A549 (cell line): ENCODE data around the gene ABHD13.

Experiments
- CTCF ChIP-seq: fragments of >200 bp; sonication (Bioruptor Twin); formaldehyde crosslinking; IDR thresholded peaks from 3 replicates; pipeline ENCODE4 v1.5.1; 2016
- HOXA7 ChIP-seq: fragments of 250-450 bp; sonication (Bioruptor Pico); IDR thresholded peaks from 2 replicates; pipeline ENCODE4 v1.5.0; 2020; ENCODE audit warnings: mild to moderate bottlenecking, moderate library complexity
- MAFK ChIP-seq: fragments of 450-650 bp; IDR thresholded peaks from 2 replicates; pipeline ENCODE4 v1.6.1; 2014; ENCODE audit not compliant: partially characterized antibody

- TF ChIP-seq CTCF (no peak), HOXA7 (CRISPR knock-in tag) (no peak), MAFK (no peak)
Observed at GRCh38 chr13:108269601-108270328, 51.6 kb downstream of the ABHD13 start, which contains the start of gene TNFSF13B.
